Lung (tissue), 12 donors: ENCODE measurements around the gene MPHOSPH9. TPM values are rescaled to one million over a fixed set of nuclear protein-coding genes. Genes with fewer than 3 reads are reported as not detected.

Source experiments
- ATAC-seq: fragments of 200-7000 bp; cut with Tn5 transposase; one replicate; pipeline ENCODE4 v1.9.1; 2020; ENCODE audit warnings: moderate number of reproducible peaks; ENCODE audit not compliant: insufficient read depth, low FRiP score
- DNase-seq, 3 donors: peaks; one replicate each; pipeline ENCODE4 v3.0.0-alpha.2; 2013 to 2017
- H3K27ac ChIP-seq, 2 donors: one replicate each; pipeline ENCODE4 v1.5.1; 2013; ENCODE audit warnings: mild to moderate bottlenecking in 2 of 2, moderate library complexity in 2 of 2, control low read depth in 1 of 2, inconsistent platforms in 1 of 2, low read depth in 1 of 2, low read length in 1 of 2
- H3K27me3 ChIP-seq, 3 donors: one replicate each; pipeline ENCODE4 v1.5.1; 2013; ENCODE audit warnings: low read length in 2 of 3; ENCODE audit not compliant: control insufficient read depth in 3 of 3, insufficient read depth in 3 of 3
- H3K36me3 ChIP-seq, 4 donors: one replicate each; pipeline ENCODE4 v1.5.1; 2013; ENCODE audit warnings: low read length in 4 of 4, mild to moderate bottlenecking in 1 of 4, moderate library complexity in 1 of 4; ENCODE audit not compliant: control insufficient read depth in 4 of 4, insufficient read depth in 4 of 4
- H3K4me1 ChIP-seq, 5 donors: one replicate each; pipeline ENCODE4 v1.5.1; 2013; ENCODE audit warnings: low read length in 5 of 5, mild to moderate bottlenecking in 2 of 5, moderate library complexity in 1 of 5; ENCODE audit not compliant: control insufficient read depth in 5 of 5, insufficient read depth in 5 of 5
- H3K4me3 ChIP-seq: one replicate; pipeline ENCODE4 v1.5.1; 2013; ENCODE audit warnings: mild to moderate bottlenecking, control low read depth, moderate library complexity
- H3K9ac ChIP-seq, 2 donors: one replicate each; pipeline ENCODE4 v1.5.1; 2013; ENCODE audit warnings: low read length in 2 of 2, control low read depth in 1 of 2; ENCODE audit not compliant: insufficient read depth in 1 of 2
- H3K9me3 ChIP-seq, 4 donors: one replicate each; pipeline ENCODE4 v1.5.1; 2013; ENCODE audit warnings: low read length in 3 of 4, mild to moderate bottlenecking in 1 of 4, moderate library complexity in 1 of 4; ENCODE audit not compliant: control insufficient read depth in 4 of 4, insufficient read depth in 3 of 4
- CTCF ChIP-seq: IDR thresholded peaks from 2 replicates; pipeline ENCODE4 v1.5.1; 2012; ENCODE audit warnings: mild to moderate bottlenecking; ENCODE audit errors: control extremely low read depth, extremely low read depth
- WGBS, 2 donors: extraction: QIAGEN DNeasy Blood & Tissue Kit; methylation state at CpG; one replicate each; pipeline ENCODE4 v1.1.7; 2013; 5-methylcytosine and 5-hydroxymethylcytosine counted together
- polyA plus RNA-seq, 2 donors: library from polyadenylated mRNA; stranded (reverse); fragments of 200-250 nt; gene quantifications; one replicate each; pipeline ENCODE4 v1.2.1, GENCODE V29; 2013
- total RNA-seq, 2 donors: library from RNA; depleted of rRNA in 1 of 2; stranded (reverse); fragments of >200 nt in 1 of 2; gene quantifications; one replicate each; pipeline ENCODE4 v1.2.1, GENCODE V29; 2014 to 2021
- donor health status: control.
- donor health status: control.
- donor health status: Bipolar disorder and iron deficiency.
- donor health status: healthy.
- donor health status: DM: yes; HTN: yes; CAD: no.

The MPHOSPH9 gene
- total and polyA plus RNA-seq, 4 donors = 5.0 to 56.9 (median 12.4) TPM

DNA sequence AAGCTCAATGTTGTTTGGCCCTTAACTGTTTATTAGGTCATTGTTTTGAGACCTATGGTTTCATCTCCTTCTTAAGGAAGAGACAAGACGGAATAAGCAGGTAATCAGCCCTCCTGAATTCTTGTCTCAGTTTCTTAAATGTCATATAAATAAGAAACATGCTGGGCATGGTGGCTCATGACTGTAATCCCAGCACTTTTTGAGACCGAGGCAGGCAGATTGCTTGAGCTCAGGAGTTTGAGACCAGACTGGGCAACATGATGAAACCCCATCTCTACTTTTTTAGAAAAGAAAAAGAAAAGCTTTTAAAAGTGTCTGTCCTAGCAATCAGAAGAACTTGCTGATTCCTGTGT, 5.4 kb upstream of the MPHOSPH9 start:
- no peak overlapping the region for H3K9ac ChIP-seq
- no peak overlapping the region for H3K27ac ChIP-seq
- no peaks in the 10 kb centered on the region for H3K27me3 ChIP-seq
- no peak overlapping the region for H3K4me3 ChIP-seq
- peaks cover 0 to 4% (median 2%) of the 10 kb centered on the region in 4 donors for H3K36me3 ChIP-seq
- TF ChIP-seq CTCF = no peak
- peaks cover 0 to 20% (median 7%) of the 10 kb centered on the region in 5 donors for H3K4me1 ChIP-seq
- DNase-seq (no peak), ATAC-seq (no peak)
- 62 to 68% methylated on average over 2 of the region's 2 CpGs for WGBS, 2 donors
- H3K9me3 ChIP-seq = no peaks in the 10 kb centered on the region

DNA sequence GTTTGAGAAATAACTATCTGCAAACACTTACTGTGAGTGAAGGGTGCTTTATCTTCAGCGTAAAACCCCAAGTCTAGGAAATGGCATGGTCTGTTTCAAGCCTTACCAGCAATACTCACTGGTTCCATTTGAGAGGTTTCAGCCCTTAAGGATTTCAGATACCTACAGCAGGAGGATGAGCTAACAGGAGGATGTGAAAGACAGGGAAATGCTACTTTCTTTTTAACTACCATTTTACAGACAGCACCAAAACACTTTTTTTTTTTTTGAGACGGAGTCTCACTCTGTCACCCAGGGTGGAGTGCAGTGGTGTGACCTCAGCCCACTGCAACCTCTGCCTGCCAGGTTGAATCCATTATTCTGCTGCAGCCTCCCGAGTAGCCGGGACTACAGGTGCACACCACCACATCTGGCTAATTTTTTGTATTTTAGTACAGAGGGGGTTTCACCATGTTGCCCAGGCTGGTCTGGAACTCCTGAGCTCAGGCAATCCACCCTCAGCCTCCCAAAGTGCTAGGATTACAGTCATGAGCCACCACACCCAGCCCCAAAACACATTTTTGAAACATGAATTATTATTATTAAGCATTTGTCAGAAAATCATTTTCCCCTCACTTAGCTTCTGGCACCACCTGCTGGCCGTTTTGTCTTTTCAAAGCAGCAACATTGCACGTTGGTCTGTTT, 4.8 kb upstream of the MPHOSPH9 start:
- ATAC-seq (no peak), DNase-seq (peak; percentile 63 to 70 (median 64))
- Histone ChIP-seq H3K36me3 (peaks cover 0 to 4% (median 2%) of the 10 kb centered on the region in 4 donors), H3K4me1 (peaks cover 0 to 19% (median 7%) of the 10 kb centered on the region in 5 donors), H3K9ac (no peak overlapping the region), H3K9me3 (no peaks in the 10 kb centered on the region), H3K4me3 (no peak overlapping the region), H3K27me3 (no peaks in the 10 kb centered on the region), H3K27ac (no peak overlapping the region)
- WGBS, 2 donors = 43 to 62% methylated on average over 6 of the region's 6 CpGs
- peak; percentile 70 for TF ChIP-seq CTCF

GRCh38 chr12:123233505-123234308, 766 bp upstream of the MPHOSPH9 start:
- Histone ChIP-seq H3K27ac (peak overlapping the region; percentile 91 to 95), H3K9me3 (no peaks in the 10 kb centered on the region), H3K27me3 (no peaks in the 10 kb centered on the region), H3K4me1 (peaks cover 0 to 16% (median 7%) of the 10 kb centered on the region in 5 donors), H3K9ac (peak overlapping the region; percentile 75 to 98), H3K36me3 (peaks cover 0 to 2% (median 0%) of the 10 kb centered on the region in 4 donors), H3K4me3 (peak overlapping the region; percentile 97)
- DNase-seq (no peak), ATAC-seq (peak; percentile 4)
- no peak for TF ChIP-seq CTCF
- 5 to 8% methylated on average over 42 of the region's 42 CpGs for WGBS, 2 donors
